GM19035 (cell line): ENCODE data around the gene WIPI1.

Experiments used
- ATAC-seq: cut with Tn5 transposase; IDR thresholded peaks from one replicate; pipeline ENCODE4 v1.9.1; 2021; ENCODE audit not compliant: unreplicated experiment

The WIPI1 gene

GRCh38 chr17:68461122-68461539 is 3.8 kb upstream of the WIPI1 start:
- ATAC-seq = no peak

GRCh38 chr17:68460715-68461114 is 3.4 kb upstream of the WIPI1 start:
- ATAC-seq = no peak

GRCh38 chr17:68460146-68460545 is 2.9 kb upstream of the WIPI1 start:
- ATAC-seq = no peak

DNA sequence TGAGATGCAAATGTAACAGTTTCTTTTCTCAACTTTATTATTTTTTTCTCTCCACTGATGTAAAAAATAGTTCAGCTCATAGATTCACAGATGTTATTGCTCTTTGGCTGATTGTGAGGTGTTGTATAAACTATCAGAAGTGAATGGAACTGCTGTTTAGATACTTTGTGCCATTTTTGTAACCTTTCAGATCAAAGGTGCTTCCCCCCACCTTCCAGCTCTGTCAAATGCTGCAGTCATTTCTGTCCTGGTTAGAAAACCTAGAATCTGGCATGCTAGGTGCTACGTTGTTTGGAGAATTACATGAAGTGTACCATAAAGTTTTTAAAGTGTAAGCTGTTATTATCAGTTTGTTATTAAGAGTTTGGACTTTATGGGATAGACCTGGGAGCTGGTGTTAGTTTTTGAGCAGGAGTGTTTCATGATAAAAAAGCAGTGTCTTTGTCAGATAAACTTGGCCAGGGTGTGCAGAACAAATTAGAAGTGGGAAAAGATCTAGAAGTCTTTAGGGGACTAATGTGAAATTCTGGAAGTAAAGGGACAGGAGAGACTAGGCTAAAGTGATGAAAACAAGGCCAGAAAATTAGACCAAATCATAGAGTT is 1.8 kb upstream of the WIPI1 start:
- peak; percentile 28 for ATAC-seq

DNA sequence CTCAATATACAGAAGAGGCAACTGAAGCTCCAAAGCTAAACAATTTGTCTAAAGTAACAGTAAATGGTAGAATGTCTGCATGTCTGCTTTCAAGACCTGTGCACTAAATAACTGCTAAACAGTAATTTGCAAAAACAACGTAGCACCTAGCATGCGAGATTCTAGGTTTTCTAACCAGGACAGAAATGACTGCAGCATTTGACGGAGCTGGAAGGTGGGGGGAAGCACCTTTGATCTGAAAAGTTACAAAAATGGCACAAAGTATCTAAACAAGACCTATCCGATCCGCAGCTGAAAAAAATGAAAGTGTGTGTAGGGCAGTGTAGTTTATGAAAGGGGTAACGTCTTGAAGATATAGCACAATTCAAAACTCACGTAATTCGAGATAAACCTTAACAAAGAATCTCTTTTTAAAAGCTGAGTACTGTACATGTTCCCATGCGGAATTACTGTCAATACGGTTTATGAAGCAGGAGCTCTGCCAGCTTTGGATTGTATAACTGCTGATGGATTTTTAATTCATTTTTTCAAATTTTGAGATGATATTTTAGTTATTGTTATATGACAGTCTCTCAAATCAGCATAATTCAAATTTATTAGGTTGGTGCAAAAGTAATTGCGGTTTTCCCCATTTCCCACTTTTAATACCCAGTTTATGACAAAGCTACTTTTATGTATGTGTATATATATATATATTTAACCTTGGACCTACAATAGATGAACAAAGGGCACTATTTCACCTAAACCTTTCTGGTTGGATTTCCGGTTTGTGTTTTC is 1.2 kb upstream of the WIPI1 start:
- peak; percentile 23 for ATAC-seq

- ATAC-seq = peak; percentile 68
Measured at GRCh38 chr17:68457539-68458259, 403 bp upstream of the WIPI1 start.

DNA sequence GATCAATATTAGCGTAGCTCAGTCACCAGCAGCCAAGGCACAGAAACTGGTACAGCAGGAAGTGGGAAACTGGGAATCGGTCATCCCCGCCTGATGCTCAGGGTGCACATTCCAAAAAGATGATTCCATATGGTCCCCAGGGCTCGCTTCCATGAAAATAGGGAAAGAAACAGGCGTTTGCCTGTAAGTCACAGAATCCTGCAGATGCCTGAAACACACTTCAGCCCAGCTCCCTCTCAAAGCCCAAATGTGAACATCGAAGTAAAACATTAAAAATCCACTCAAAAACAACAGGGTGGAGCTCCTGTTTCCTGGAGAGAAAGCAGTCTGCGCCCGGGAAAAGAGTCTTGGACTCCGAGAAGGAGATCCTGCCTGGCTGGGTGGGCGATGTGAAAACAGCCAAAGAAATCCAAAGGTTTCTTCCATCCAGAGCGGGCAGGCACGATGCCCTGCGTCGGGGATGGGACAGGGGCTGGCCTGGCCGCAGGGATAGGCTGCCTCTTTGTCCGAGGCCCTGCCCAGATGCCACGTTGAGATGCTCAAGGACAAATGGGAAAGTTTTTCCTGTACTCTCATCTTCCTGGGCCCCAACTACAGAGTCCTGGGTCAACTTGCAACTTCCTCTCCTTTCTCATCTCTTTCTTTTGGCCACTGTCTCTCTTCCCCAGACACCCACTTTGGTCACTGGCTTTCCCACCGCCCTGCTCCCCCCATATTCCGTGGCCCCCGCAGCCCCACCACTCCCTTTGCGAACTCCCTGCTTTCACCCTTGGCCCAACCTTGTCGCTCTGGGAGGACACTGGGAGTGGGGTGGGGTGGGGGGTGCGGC is 743 bp downstream of the WIPI1 start:
- ATAC-seq = no peak

DNA sequence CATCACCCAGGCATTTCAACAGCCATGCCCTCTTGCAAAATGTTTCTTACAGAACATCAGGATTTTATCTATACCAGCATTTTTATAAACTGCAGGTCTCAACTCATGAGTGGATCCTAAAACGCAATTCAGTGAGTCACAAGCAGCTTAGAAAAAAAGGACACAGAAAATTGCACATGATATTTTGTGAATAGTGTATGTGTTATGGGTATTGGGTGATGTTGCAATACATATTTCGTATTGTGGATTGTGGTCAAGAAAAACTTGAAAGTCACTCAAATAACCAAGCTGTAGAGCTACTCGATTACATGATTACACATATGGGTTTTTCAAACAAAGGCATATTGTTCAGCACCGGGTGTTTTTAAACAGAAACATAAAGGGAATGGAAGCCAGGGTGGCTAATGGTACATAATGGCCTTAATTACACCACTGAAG is 1.4 kb downstream of the WIPI1 start:
- no peak for ATAC-seq

- ATAC-seq = no peak
Measured at GRCh38 chr17:68453991-68454665, 3.2 kb downstream of the WIPI1 start.

GRCh38 chr17:68452724-68453290 is 4.5 kb downstream of the WIPI1 start:
- ATAC-seq = no peak

GRCh38 chr17:68451670-68452354 is 5.5 kb downstream of the WIPI1 start:
- ATAC-seq = no peak

GRCh38 chr17:68450801-68451200 is 6.5 kb downstream of the WIPI1 start:
- no peak for ATAC-seq

DNA sequence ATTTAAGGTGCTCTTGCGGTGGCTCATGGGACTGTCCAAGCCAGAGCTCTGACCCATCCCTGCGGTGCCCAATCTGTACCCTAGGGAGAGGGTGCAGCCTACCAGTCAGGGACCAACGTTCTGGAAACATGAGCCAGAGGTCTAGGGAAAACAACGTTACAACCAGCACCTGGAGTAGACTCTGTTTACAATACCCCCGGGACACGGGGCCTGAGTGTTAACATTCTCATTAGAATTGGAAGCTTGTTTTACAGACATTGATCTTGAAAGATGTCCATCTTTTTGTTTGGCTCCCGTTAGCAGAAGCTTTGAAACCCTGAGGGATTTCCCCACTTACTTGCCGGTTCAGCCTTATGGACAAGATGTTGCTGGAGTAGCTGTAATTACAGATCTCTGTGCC is 6.9 kb downstream of the WIPI1 start:
- ATAC-seq = no peak

GRCh38 chr17:68449021-68449739 is 8.1 kb downstream of the WIPI1 start:
- no peak for ATAC-seq

DNA sequence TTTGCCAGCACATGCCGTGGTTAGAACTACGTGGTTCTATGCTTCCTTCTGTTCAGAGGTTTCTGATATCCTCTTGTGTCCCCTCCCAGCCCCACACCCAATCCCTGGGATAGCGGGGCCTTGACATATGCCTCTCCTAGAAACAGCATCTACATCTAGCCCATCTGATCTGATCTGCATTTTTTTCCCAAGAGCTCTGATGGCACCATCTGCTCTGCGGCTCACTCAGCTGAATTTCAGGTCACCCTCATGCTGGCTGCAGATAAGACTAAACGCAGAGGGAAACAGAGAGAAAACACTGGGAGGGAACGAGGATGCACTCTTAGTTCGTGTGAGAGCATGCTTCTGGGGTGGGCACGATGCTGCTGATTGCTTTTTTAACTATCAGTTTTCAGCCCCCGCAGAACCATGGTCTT is 10.7 kb downstream of the WIPI1 start:
- ATAC-seq = no peak

DNA sequence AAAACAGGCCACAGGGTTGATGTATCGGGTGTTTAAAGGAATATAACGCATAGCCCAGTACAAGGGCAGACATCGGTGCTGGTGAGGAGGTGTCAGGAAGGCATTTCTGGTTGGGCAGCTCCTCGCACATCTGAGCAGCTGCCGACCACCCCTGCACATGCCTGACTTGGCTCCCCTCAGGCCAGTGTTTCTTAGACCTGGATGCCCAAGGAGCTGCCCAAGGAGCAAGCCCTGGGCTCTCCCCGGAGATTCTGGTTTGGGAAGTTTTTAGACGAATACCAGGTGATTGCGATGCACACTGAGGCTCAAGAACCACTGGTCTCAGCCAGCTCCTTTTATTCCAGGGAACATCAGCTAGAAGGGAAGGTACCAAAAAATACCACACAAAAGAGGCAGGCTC is 11.6 kb downstream of the WIPI1 start:
- ATAC-seq = no peak

- no peak for ATAC-seq
Measured at GRCh38 chr17:68443972-68444464, 13.3 kb downstream of the WIPI1 start.

GRCh38 chr17:68441070-68441770 is 16.1 kb downstream of the WIPI1 start:
- no peak for ATAC-seq
